Inflammatory macrophage treated with lipopolysaccharide for 4 hours (primary cell): ENCODE measurements around the gene OVCA2.

ENCODE experiments used
- DNase-seq: peaks from one replicate; pipeline ENCODE4 v3.0.0-alpha.2; 2020

Gene OVCA2

GRCh38 chr17:2054512-2055291 is 12.9 kb downstream of the OVCA2 start, which contains the start of gene HIC1:
Gene HIC1, plus strand, starts transcription at chr17:2055103. Its CDS starts 1,588 bp downstream, at chr17:2056691.
- peak; percentile 69 for DNase-seq

GRCh38 chr17:2055292-2056205 is 13.7 kb downstream of the OVCA2 start:
- peak; percentile 10 for DNase-seq

DNA sequence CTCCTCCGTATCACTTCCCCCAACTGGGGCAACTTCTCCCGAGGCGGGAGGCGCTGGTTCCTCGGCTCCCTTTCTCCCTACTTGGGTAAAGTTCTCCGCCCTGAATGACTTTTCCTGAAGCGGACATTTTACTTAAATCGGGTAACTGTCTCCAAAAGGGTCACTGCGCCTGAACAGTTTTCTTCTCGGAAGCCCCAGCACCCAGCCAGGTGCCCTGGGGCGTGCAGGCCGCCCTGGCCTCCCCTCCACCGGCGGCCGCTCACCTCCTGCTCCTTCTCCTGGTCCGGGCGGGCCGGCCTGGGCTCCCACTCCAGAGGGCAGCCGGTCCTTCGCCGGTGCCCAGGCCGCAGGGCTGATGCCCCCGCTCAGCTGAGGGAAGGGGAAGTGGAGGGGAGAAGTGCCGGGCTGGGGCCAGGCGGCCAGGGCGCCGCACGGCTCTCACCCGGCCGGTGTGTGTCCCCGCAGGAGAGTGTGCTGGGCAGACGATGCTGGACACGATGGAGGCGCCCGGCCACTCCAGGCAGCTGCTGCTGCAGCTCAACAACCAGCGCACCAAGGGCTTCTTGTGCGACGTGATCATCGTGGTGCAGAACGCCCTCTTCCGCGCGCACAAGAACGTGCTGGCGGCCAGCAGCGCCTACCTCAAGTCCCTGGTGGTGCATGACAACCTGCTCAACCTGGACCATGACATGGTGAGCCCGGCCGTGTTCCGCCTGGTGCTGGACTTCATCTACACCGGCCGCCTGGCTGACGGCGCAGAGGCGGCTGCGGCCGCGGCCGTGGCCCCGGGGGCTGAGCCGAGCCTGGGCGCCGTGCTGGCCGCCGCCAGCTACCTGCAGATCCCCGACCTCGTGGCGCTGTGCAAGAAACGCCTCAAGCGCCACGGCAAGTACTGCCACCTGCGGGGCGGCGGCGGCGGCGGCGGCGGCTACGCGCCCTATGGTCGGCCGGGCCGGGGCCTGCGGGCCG is 14.7 kb downstream of the OVCA2 start:
- DNase-seq = peak; percentile 43

DNA sequence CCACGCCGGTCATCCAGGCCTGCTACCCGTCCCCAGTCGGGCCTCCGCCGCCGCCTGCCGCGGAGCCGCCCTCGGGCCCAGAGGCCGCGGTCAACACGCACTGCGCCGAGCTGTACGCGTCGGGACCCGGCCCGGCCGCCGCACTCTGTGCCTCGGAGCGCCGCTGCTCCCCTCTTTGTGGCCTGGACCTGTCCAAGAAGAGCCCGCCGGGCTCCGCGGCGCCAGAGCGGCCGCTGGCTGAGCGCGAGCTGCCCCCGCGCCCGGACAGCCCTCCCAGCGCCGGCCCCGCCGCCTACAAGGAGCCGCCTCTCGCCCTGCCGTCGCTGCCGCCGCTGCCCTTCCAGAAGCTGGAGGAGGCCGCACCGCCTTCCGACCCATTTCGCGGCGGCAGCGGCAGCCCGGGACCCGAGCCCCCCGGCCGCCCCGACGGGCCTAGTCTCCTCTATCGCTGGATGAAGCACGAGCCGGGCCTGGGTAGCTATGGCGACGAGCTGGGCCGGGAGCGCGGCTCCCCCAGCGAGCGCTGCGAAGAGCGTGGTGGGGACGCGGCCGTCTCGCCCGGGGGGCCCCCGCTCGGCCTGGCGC is 15.4 kb downstream of the OVCA2 start:
- no peak for DNase-seq

- no peak for DNase-seq
Measured at GRCh38 chr17:2057760-2058585, 16.2 kb downstream of the OVCA2 start.

DNA sequence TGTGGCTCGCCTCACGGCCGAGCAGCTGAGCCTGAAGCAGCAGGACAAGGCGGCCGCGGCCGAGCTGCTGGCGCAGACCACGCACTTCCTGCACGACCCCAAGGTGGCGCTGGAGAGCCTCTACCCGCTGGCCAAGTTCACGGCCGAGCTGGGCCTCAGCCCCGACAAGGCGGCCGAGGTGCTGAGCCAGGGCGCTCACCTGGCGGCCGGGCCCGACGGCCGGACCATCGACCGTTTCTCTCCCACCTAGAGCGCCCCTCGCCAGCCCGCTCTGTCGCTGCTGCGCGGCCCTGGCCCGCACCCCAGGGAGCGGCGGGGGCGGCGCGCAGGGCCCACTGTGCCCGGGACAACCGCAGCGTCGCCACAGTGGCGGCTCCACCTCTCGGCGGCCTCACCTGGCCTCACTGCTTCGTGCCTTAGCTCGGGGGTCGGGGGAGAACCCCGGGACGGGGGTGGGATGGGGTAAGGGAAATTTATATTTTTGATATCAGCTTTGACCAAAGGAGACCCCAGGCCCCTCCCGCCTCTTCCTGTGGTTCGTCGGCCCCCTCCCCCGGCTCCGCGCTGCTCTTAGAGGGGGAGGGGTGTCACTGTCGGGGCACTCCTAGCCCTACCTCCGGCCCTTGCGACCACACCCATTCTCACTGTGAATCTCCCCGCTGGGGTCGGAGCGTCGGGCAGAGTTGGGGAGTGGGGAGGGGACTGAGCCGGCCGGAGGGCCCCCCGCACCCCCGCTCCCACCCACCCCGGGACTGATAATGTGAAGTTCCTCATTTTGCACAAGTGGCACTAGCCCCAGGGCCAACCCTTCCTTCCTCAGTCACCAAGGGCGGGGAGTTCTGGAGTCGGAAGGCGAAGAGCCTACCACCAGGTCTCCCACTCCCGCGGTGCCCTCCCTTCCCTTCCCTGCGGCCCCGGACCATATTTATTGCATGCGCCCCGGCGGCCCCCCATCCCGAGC is 17.0 kb downstream of the OVCA2 start:
- peak; percentile 76 for DNase-seq

DNA sequence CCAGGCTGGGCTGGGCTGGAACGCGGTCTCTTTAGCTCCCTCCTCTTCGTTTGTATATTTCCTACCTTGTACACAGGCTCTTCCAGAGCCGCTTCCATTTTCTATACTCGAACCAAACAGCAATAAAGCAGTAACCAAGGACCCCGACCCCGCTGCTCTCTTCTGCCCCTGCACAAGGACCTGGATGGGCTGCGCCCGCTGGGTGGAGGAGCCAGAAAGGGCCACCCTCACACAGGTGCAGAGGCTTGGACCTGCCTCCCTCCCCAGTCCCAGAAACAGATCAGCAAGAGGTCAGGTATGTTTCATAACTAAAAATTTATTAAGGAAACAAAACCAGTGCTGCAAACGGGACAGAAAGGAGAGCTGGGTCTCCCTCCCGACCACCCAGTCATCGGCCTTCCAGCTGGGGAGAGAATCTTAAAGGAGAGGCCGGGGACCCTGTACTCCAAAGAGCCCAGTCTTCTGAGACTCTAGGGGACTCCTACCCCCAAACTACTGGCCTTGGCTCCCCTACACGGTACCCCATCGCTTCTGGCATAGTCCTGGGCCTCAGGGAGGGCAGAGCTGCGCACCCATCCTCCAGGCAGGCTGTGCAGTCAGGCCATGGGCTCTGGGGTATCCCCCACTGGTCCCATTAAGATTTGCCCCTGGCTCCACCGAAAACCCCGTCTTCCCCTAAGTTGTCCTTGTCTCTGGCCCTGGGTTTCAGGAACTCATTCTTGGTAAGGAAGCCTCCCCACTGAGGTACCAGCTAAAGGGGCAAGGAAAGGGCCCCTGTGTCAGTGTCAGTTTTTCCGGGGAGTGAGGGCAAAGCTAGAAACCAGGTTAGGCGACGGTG is 17.9 kb downstream of the OVCA2 start:
- DNase-seq = no peak

DNA sequence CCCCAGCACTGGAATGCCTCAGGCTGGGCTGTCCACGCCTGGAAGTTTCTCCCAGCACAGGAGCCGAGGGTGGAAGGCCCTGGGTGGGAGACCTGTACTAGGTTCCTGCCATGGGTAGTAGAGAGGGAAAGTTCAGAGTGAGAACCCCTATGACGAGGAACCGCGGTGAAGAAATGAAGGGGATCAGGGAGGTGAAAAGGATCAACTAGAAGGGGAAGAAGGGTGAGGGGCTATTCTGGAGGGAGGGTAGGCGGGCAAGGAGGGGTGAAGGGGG is 18.5 kb downstream of the OVCA2 start:
- no peak for DNase-seq

DNA sequence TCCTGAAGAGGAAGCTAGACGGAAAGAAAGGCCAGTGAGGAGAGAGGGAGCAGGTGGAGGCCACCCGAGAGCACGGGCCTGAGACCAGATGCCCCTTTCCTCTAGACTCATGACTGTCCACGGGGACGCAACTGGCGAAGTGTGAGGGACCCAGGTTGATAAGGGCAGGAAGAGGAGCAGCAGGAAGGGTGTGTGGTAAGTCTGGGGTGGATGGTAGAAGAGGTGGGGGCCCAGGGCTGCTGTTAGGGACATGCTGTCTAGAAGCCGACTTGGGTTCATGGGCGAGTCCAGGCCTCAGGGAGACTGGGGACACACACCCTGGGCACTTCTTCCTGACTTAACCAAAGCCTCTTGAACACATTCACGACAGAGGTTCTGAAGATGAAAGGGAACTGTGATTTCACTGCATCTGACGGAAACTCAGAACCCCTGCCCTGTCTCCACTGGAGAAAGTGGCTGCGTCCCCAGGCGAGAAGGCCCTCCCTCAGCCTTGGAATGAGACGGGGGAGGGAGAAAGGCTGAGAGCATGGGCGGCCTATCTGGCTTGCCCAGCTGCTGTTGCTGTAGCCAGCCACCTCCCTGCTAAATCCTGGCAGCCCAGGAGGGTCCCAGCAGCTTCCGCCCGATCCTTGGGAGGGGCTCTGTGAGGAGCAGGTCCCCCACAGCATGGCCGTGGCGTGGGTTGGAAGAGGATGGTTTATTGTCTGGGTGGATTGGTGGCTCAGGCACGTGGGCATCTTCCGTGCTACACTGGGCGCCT is 19.0 kb downstream of the OVCA2 start:
- no peak for DNase-seq

GRCh38 chr17:2061441-2061958 is 19.7 kb downstream of the OVCA2 start:
- no peak for DNase-seq

DNA sequence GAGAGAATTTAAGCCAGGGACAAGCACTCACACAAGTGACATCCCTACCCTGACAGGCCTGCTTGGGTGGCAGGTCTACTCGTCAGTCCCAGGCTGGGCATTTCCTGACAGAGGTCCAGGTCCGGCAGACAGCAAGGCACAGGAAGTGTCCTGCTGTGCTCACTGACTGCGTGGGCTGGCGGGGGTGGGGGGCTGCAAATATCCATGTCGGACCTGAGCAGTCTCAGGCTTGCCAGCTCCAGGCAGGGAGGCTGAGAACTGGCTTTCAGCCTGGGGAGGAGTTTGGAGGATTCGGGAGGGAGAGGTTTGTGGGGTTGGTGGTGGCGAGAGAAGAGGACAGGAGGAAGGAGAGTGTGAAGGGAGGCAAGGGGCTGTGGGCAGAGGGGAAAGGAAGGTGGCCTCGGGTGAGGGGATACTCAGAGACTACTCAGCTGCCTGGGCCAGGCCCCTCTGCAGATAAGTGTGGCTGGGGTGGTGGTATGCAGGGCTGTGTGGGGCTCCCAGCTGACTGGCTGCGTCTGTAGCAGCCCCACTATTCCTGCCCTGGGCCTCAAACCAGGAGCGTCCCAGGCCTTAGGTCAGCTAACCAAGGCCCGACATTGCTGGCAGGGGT is 20.9 kb downstream of the OVCA2 start:
- no peak for DNase-seq

- DNase-seq = no peak
Measured at GRCh38 chr17:2063261-2064146, 21.7 kb downstream of the OVCA2 start.

- no peak for DNase-seq
Measured at GRCh38 chr17:2064147-2064489, 22.3 kb downstream of the OVCA2 start.

- DNase-seq = no peak
Measured at GRCh38 chr17:2064520-2064971, 22.7 kb downstream of the OVCA2 start.

GRCh38 chr17:2064980-2065785 is 23.4 kb downstream of the OVCA2 start:
- peak; percentile 61 for DNase-seq

- DNase-seq = no peak
Measured at GRCh38 chr17:2065949-2066400, 24.2 kb downstream of the OVCA2 start.
